Chondrocyte (in vitro differentiated cells): ENCODE data around the gene NXPH2. TPM values are rescaled to one million over a fixed set of nuclear protein-coding genes. Genes with fewer than 3 reads are reported as not detected.

ENCODE experiments used
- DNase-seq: peaks from one replicate; pipeline ENCODE4 v3.0.0; 2021; ENCODE audit warnings: mixed read lengths, low spot score
- H3K27ac Mint-ChIP-seq: one replicate; pipeline ENCODE4 v1.8.0; 2021; ENCODE audit warnings: mild to moderate bottlenecking, moderate library complexity, mixed read lengths; ENCODE audit not compliant: unreplicated experiment
- H3K27me3 Mint-ChIP-seq: 2 replicates; pipeline ENCODE4 v1.8.0; 2021; ENCODE audit warnings: low read depth, mixed read lengths
- H3K36me3 Mint-ChIP-seq: 2 replicates; pipeline ENCODE4 v1.8.0; 2021; ENCODE audit warnings: low read depth, mixed read lengths
- H3K4me1 Mint-ChIP-seq: 2 replicates; pipeline ENCODE4 v1.8.0; 2021; ENCODE audit warnings: low read depth, mild to moderate bottlenecking, mixed read lengths
- H3K4me3 Mint-ChIP-seq: one replicate; pipeline ENCODE4 v1.8.0; 2021; ENCODE audit warnings: mild to moderate bottlenecking, moderate library complexity, mixed read lengths; ENCODE audit not compliant: unreplicated experiment
- H3K9me3 Mint-ChIP-seq: 2 replicates; pipeline ENCODE4 v1.8.0; 2021; ENCODE audit warnings: low read depth, mixed read lengths
- CTCF ChIP-seq: fragments of 200-600 bp; sonication (generic); IDR thresholded peaks from 2 replicates; pipeline ENCODE4 v1.5.0; 2021; ENCODE audit warnings: antibody characterized with exemption, mild to moderate bottlenecking, moderate library complexity
- total RNA-seq: library from RNA; stranded (reverse); gene quantifications from 3 replicates; pipeline ENCODE4 v1.2.1, GENCODE V29; 2021

NXPH2 gene
- total RNA-seq, 1 donor from 2014 or later: not detected

GRCh38 chr2:138775736-138776135 lies 4.5 kb downstream of the NXPH2 start:
- Mint-ChIP-seq H3K36me3 (no peaks in the 10 kb centered on the region), H3K27me3 (peaks cover 63% of the 10 kb centered on the region), H3K9me3 (no peaks in the 10 kb centered on the region), H3K4me1 (peaks cover 14% of the 10 kb centered on the region), H3K4me3 (no peak overlapping the region), H3K27ac (no peak overlapping the region)
- TF ChIP-seq CTCF: no peak
- DNase-seq: no peak

GRCh38 chr2:138771534-138771933 lies 8.7 kb downstream of the NXPH2 start:
- peaks cover 53% of the 10 kb centered on the region for H3K27me3 Mint-ChIP-seq
- no peak for TF ChIP-seq CTCF
- no peak for DNase-seq
- no peaks in the 10 kb centered on the region for H3K36me3 Mint-ChIP-seq
- no peak overlapping the region for H3K4me3 Mint-ChIP-seq
- H3K27ac Mint-ChIP-seq: no peak overlapping the region
- no peaks in the 10 kb centered on the region for H3K4me1 Mint-ChIP-seq
- no peaks in the 10 kb centered on the region for H3K9me3 Mint-ChIP-seq

- no peak overlapping the region for H3K4me3 Mint-ChIP-seq
- H3K27ac Mint-ChIP-seq: no peak overlapping the region
- H3K9me3 Mint-ChIP-seq: no peaks in the 10 kb centered on the region
- TF ChIP-seq CTCF: no peak
- peaks cover 37% of the 10 kb centered on the region for H3K27me3 Mint-ChIP-seq
- no peak for DNase-seq
- no peaks in the 10 kb centered on the region for H3K4me1 Mint-ChIP-seq
- H3K36me3 Mint-ChIP-seq: no peaks in the 10 kb centered on the region
Observed at GRCh38 chr2:138767101-138767500, 13.1 kb downstream of the NXPH2 start.

- H3K36me3 Mint-ChIP-seq: no peaks in the 10 kb centered on the region
- H3K27me3 Mint-ChIP-seq: peaks cover 38% of the 10 kb centered on the region
Observed at GRCh38 chr2:138766464-138766863, 13.7 kb downstream of the NXPH2 start.

GRCh38 chr2:138763971-138764370 lies 16.2 kb downstream of the NXPH2 start:
- Mint-ChIP-seq H3K4me1 (no peaks in the 10 kb centered on the region), H3K36me3 (no peaks in the 10 kb centered on the region), H3K27ac (no peak overlapping the region), H3K4me3 (no peak overlapping the region), H3K9me3 (no peaks in the 10 kb centered on the region), H3K27me3 (peaks cover 33% of the 10 kb centered on the region)
- DNase-seq: no peak
- TF ChIP-seq CTCF: no peak

More at GRCh38 chr2:138766464-138766863, 13.7 kb downstream of the NXPH2 start:
- no peaks in the 10 kb centered on the region for H3K9me3 Mint-ChIP-seq
- no peak for DNase-seq
- no peak overlapping the region for H3K4me3 Mint-ChIP-seq
- TF ChIP-seq CTCF: no peak
- H3K27ac Mint-ChIP-seq: no peak overlapping the region
- H3K4me1 Mint-ChIP-seq: no peaks in the 10 kb centered on the region
